OCI-LY1 (cell line): ENCODE measurements around the gene PELO.

ENCODE experiments used
- EZH2 ChIP-seq: fragments of 200-600 bp; sonication (generic), shearing (Covaris generic); IDR thresholded peaks from 2 replicates; pipeline ENCODE4 v1.8.0; 2017; ENCODE audit warnings: borderline replicate concordance, mixed run types, mild to moderate bottlenecking, antibody characterized with exemption, low read length, moderate library complexity, mixed read lengths
- TF ChIP-seq, protein P1 (sequence below): fragments of 200-600 bp; sonication (generic), shearing (Covaris generic); IDR thresholded peaks from 2 replicates; pipeline ENCODE4 v1.5.1; 2017; ENCODE audit warnings: mild to moderate bottlenecking, antibody characterized with exemption, low read length, moderate library complexity, mixed read lengths

DNA sequence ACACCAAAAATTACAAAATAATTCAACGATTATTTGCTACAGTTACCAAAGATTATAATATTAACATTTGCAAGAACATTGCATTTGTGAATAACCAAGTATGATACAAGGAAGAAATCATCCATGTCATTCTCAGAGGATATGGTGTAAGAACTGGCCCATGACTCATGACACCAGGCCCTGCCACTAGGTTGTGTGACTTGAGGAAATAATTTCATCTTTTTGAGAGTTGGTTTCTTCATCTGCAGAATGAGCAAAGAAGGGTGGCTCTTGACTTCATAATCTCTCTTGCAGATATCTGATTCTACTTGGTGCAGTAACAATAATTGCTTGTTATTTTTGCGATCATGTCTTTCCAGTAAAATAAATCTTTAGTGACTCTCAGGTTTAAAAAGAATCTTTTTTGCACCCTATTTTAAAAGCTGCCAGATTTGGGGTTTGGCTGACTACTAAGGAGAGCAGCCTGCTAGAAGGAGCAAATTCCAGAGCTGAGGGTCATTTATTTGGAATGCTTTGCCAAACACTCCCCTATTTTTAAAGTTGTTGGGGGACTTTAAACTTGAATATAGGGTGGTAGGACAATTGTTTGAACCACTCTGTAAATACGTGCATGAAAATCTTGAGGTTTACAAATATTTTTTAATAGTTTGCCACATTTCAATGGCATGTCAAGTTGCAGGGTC is 23.5 kb downstream of the PELO start:
- TF ChIP-seq, protein P1, sequence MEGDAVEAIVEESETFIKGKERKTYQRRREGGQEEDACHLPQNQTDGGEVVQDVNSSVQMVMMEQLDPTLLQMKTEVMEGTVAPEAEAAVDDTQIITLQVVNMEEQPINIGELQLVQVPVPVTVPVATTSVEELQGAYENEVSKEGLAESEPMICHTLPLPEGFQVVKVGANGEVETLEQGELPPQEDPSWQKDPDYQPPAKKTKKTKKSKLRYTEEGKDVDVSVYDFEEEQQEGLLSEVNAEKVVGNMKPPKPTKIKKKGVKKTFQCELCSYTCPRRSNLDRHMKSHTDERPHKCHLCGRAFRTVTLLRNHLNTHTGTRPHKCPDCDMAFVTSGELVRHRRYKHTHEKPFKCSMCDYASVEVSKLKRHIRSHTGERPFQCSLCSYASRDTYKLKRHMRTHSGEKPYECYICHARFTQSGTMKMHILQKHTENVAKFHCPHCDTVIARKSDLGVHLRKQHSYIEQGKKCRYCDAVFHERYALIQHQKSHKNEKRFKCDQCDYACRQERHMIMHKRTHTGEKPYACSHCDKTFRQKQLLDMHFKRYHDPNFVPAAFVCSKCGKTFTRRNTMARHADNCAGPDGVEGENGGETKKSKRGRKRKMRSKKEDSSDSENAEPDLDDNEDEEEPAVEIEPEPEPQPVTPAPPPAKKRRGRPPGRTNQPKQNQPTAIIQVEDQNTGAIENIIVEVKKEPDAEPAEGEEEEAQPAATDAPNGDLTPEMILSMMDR: no peak
- no peak for TF ChIP-seq EZH2
